B cell (primary cell): ENCODE results near the gene APOB. TPM values are rescaled to one million over a fixed set of nuclear protein-coding genes. Genes with fewer than 3 reads are reported as not detected.

Experiments
- ATAC-seq: fragments of 200-7000 bp; cut with Tn5 transposase; one replicate; pipeline ENCODE4 v1.10.0; 2021; ENCODE audit warnings: low read depth, mild to moderate bottlenecking, moderate number of reproducible peaks, moderate library complexity
- CTCF ChIA-PET: fragments of 350-600 bp; sonication (Branson Sonifier 250); formaldehyde crosslinking; loops from one replicate; lab custom pipeline; 2021; ENCODE audit warnings: antibody characterized with exemption, inconsistent platforms; lab: Charles Lee
- POLR2A ChIA-PET: fragments of 350-600 bp; sonication (Branson Sonifier 250); formaldehyde crosslinking; loops from one replicate; lab custom pipeline; 2021; ENCODE audit warnings: antibody characterized with exemption; lab: Charles Lee
- DNase-seq: peaks from one replicate; pipeline ENCODE4 v3.0.0; 2013
- H2AFZ ChIP-seq: 2 replicates; pipeline ENCODE4 v1.6.1; 2012; ENCODE audit warnings: mild to moderate bottlenecking, low read depth, low read length; ENCODE audit not compliant: insufficient read depth, poor library complexity, severe bottlenecking
- H3K27ac ChIP-seq, 2 donors: 1 replicate in 1 of 2; 2 replicates in 1 of 2; pipeline ENCODE4 v1.5.1; 2012 to 2013; ENCODE audit warnings: low read length in 2 of 2, mild to moderate bottlenecking in 2 of 2, moderate library complexity in 1 of 2
- H3K27me3 ChIP-seq, 4 experiments: fragments of 200-600 bp in 1 of 4; sonication (generic) in 1 of 4; replicated peaks in 1 of 4; 1 replicate in 2 of 4; 2 replicates in 2 of 4; pipeline versions ENCODE4 v1.6.1 to v1.7.0; 2013 to 2016; ENCODE audit warnings: low read length in 3 of 4, mild to moderate bottlenecking in 2 of 4, mixed read lengths in 1 of 4, moderate library complexity in 1 of 4; ENCODE audit not compliant: insufficient read depth in 4 of 4, control insufficient read depth in 3 of 4; ENCODE audit errors: control extremely low read depth in 1 of 4
- H3K36me3 ChIP-seq, 2 experiments: replicated peaks in 1 of 2; 1 replicate in 1 of 2; 2 replicates in 1 of 2; pipeline versions ENCODE4 v1.6.1 to v1.7.1; 2013; ENCODE audit warnings: low read length in 1 of 2; ENCODE audit not compliant: insufficient read depth in 2 of 2, control insufficient read depth in 1 of 2; ENCODE audit errors: control extremely low read depth in 1 of 2, extremely low read depth in 1 of 2
- H3K4me1 ChIP-seq, 2 donors: fragments of 200-600 bp in 1 of 2; sonication (generic) in 1 of 2; 1 replicate in 1 of 2; 2 replicates in 1 of 2; pipeline versions ENCODE4 v1.5.1 to v1.6.1; 2013 to 2017; ENCODE audit warnings: low read length in 2 of 2; ENCODE audit not compliant: control insufficient read depth in 2 of 2, insufficient read depth in 2 of 2
- H3K4me2 ChIP-seq: replicated peaks from 2 replicates; pipeline ENCODE3; 2012; ENCODE audit warnings: mild to moderate bottlenecking, low read depth, low read length; ENCODE audit not compliant: poor library complexity, severe bottlenecking
- H3K4me3 ChIP-seq, 5 experiments: fragments of 200-600 bp in 1 of 5; sonication (generic) in 1 of 5; 1 replicate in 3 of 5; 2 replicates in 2 of 5; pipeline versions ENCODE4 v1.5.1 to v1.7.0; 2011 to 2016; ENCODE audit warnings: low read length in 4 of 5, mild to moderate bottlenecking in 4 of 5, low read depth in 2 of 5, control low read depth in 1 of 5, moderate library complexity in 1 of 5; ENCODE audit not compliant: insufficient read depth in 1 of 5; ENCODE audit errors: control extremely low read depth in 1 of 5, extremely low read depth in 1 of 5
- H3K79me2 ChIP-seq: fragments of 200-600 bp; sonication (generic); one replicate; pipeline ENCODE4 v1.6.0; 2016; ENCODE audit warnings: low read length; ENCODE audit not compliant: control insufficient read depth, insufficient read depth
- H3K9ac ChIP-seq: fragments of 200-600 bp; sonication (generic); 2 replicates; pipeline ENCODE4 v1.6.1; 2017; ENCODE audit warnings: mild to moderate bottlenecking, low read length, moderate library complexity
- H3K9me3 ChIP-seq, 3 donors: one replicate each; pipeline versions ENCODE4 v1.6.1 to v1.7.1; 2013; ENCODE audit warnings: low read length in 2 of 3; ENCODE audit not compliant: control insufficient read depth in 2 of 3, insufficient read depth in 1 of 3; ENCODE audit errors: control extremely low read depth in 1 of 3
- H4K20me1 ChIP-seq: 2 replicates; pipeline ENCODE4 v1.6.0; 2012; ENCODE audit warnings: mild to moderate bottlenecking, low read length; ENCODE audit not compliant: insufficient read depth, control insufficient read depth, poor library complexity, severe bottlenecking
- H3K27ac Mint-ChIP-seq: one replicate; pipeline ENCODE4 v1.8.0; 2021; ENCODE audit warnings: mixed read lengths
- H3K27me3 Mint-ChIP-seq: one replicate; pipeline ENCODE4 v1.8.0; 2021; ENCODE audit warnings: mixed read lengths
- H3K4me1 Mint-ChIP-seq: one replicate; pipeline ENCODE4 v1.8.0; 2021; ENCODE audit warnings: mixed read lengths
- H3K4me3 Mint-ChIP-seq: one replicate; pipeline ENCODE4 v1.8.0; 2021; ENCODE audit warnings: mixed read lengths
- H3K9me3 Mint-ChIP-seq: one replicate; pipeline ENCODE4 v1.8.0; 2022; ENCODE audit warnings: mixed read lengths; ENCODE audit not compliant: insufficient read depth
- CTCF ChIP-seq: fragments of 200-600 bp; IDR thresholded peaks from one replicate; pipeline ENCODE4 v1.8.0; 2022; ENCODE audit warnings: antibody characterized with exemption, mild to moderate bottlenecking
- EZH2 ChIP-seq: IDR thresholded peaks from 2 replicates; pipeline ENCODE4 v1.6.1; 2012; ENCODE audit warnings: borderline replicate concordance, low read depth, mild to moderate bottlenecking, moderate library complexity, low read length; ENCODE audit not compliant: insufficient read depth, poor library complexity, severe bottlenecking
- WGBS: methylation state at CpG from one replicate; pipeline ENCODE4 v1.1.5; 2013; ENCODE audit warnings: missing lambda C conversion rate; ENCODE audit not compliant: insufficient coverage; 5-methylcytosine and 5-hydroxymethylcytosine counted together
- intact Hi-C: fragments of 100-400 bp; cut with micrococcal nuclease; formaldehyde crosslinking; loops from one replicate; pipeline ENCODE4 v1.10.0; 2022
- polyA plus RNA-seq: library from polyadenylated mRNA; depleted of rRNA; stranded (reverse); fragments of >200 nt; gene quantifications from 2 replicates; pipeline ENCODE4 v1.2.3, GENCODE V29; 2012
- total RNA-seq, 2 donors: library from RNA; stranded (reverse); fragments of 120-200 nt in 1 of 2; gene quantifications; 1 replicate in 1 of 2; 2 replicates in 1 of 2; pipeline versions ENCODE4 v1.2.3 to v1.2.4, GENCODE V29; 2013 to 2022

Gene APOB
- total and polyA plus RNA-seq, 2 donors (not counting 1 experiment from before 2014, with no cell fraction given) = not detected

- Histone ChIP-seq H3K4me2 (no peak overlapping the region), H3K4me3 (no peak overlapping the region), H3K9ac (no peak overlapping the region), H3K79me2 (no peaks in the 10 kb centered on the region), H4K20me1 (no peaks in the 10 kb centered on the region), H3K27ac (no peak overlapping the region), H3K9me3 (no peaks in the 10 kb centered on the region), H3K4me1 (no peaks in the 10 kb centered on the region), H3K27me3 (no peaks in the 10 kb centered on the region), H3K36me3 (no peaks in the 10 kb centered on the region), H2AFZ (no peak overlapping the region)
- ChIA-PET CTCF (no interaction called here), POLR2A (no interaction called here)
- Mint-ChIP-seq H3K27me3 (peaks cover 12% of the 10 kb centered on the region), H3K4me3 (no peak overlapping the region), H3K9me3 (no peaks in the 10 kb centered on the region), H3K27ac (no peak overlapping the region), H3K4me1 (no peaks in the 10 kb centered on the region)
- no peak for DNase-seq
- ATAC-seq = no peak
- WGBS = 98% methylated on average over 5 of the region's 7 CpGs
- intact Hi-C loops = no loop called here
- no peak for TF ChIP-seq CTCF
- TF ChIP-seq EZH2 = no peak
Measured at GRCh38 chr2:21008790-21009661, 34.8 kb downstream of the APOB start.

DNA sequence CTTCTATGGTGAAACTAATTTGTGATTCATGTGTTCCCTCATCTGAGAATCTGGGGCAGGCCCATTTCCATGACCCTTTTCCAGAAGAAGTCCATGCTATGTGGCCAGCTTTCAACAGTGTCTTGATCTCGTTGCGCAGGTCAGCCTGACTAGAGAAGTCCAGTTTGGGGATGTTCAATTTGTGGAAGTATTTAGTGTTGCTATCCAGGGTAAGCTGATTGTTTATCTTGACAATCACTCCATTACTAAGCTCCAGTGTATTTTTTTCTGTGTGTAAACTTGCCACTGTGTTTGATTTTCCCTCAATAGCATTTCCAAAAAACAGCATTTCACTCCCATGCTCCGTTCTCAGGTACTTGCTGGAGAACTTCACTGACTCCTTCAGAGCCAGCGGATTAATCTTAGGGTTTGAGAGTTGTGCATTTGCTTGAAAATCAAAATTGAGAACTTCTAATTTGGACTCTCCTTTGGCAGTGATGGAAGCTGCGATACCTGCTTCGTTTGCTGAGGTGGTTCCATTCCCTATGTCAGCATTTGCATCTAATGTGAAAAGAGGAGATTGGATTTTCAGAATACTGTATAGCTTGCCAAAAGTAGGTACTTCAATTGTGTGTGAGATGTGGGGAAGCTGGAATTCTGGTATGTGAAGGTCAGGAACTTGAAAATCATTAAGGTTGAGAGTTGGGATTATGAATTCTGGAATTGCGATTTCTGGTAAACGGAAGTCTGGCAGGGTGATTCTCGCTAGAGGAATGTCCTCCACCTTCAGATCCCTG, 35.7 kb downstream of the APOB start:
- no peaks in the 10 kb centered on the region for H3K4me1 ChIP-seq
- no peaks in the 10 kb centered on the region for H3K36me3 ChIP-seq
- ChIA-PET POLR2A (no interaction called here), CTCF (no interaction called here)
- no peak for DNase-seq
- H3K79me2 ChIP-seq = no peaks in the 10 kb centered on the region
- H3K4me2 ChIP-seq = no peak overlapping the region
- H3K4me1 Mint-ChIP-seq = no peaks in the 10 kb centered on the region
- no peak overlapping the region for H3K27ac Mint-ChIP-seq
- H2AFZ ChIP-seq = no peak overlapping the region
- H3K27ac ChIP-seq = no peak overlapping the region
- no peak overlapping the region for H3K4me3 Mint-ChIP-seq
- no peaks in the 10 kb centered on the region for H3K27me3 ChIP-seq
- H3K4me3 ChIP-seq = no peak overlapping the region
- no peaks in the 10 kb centered on the region for H3K9me3 ChIP-seq
- intact Hi-C loops = no loop called here
- peaks cover 13% of the 10 kb centered on the region for H3K27me3 Mint-ChIP-seq
- no peaks in the 10 kb centered on the region for H3K9me3 Mint-ChIP-seq
- no peak for ATAC-seq
- H3K9ac ChIP-seq = no peak overlapping the region
- WGBS = 83% methylated on average over 6 of the region's 9 CpGs
- TF ChIP-seq EZH2 = no peak
- no peak for TF ChIP-seq CTCF
- H4K20me1 ChIP-seq = no peaks in the 10 kb centered on the region
